ENCODE results near the gene TCF7L2. TPM values are rescaled to one million over a fixed set of nuclear protein-coding genes. Genes with fewer than 3 reads are reported as not detected.
A peak's percentile ranks its signal among the peaks of the same experiment; 100 is the strongest.

The TCF7L2 gene
- total RNA-seq, 6 experiments from 2014 or later = 14.6 to 18.1 (median 16.2) TPM

- Mint-ChIP-seq H3K27ac (peak overlapping the region; percentile 75), H3K4me3 (peak overlapping the region; percentile 66), H3K9me3 (no peaks in the 10 kb centered on the region), H3K36me3 (ENCODE audit: low read depth) (peaks cover 45% of the 10 kb centered on the region), H3K27me3 (ENCODE audit: insufficient read depth) (peaks cover 2% of the 10 kb centered on the region), H3K4me1 (ENCODE audit: low read depth) (peaks cover 35% of the 10 kb centered on the region)
- TF ChIP-seq, protein P1, sequence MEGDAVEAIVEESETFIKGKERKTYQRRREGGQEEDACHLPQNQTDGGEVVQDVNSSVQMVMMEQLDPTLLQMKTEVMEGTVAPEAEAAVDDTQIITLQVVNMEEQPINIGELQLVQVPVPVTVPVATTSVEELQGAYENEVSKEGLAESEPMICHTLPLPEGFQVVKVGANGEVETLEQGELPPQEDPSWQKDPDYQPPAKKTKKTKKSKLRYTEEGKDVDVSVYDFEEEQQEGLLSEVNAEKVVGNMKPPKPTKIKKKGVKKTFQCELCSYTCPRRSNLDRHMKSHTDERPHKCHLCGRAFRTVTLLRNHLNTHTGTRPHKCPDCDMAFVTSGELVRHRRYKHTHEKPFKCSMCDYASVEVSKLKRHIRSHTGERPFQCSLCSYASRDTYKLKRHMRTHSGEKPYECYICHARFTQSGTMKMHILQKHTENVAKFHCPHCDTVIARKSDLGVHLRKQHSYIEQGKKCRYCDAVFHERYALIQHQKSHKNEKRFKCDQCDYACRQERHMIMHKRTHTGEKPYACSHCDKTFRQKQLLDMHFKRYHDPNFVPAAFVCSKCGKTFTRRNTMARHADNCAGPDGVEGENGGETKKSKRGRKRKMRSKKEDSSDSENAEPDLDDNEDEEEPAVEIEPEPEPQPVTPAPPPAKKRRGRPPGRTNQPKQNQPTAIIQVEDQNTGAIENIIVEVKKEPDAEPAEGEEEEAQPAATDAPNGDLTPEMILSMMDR (IDR thresholded peaks at IDR 0.05) = no peak
- DNase-seq = peak; percentile 24
Measured at GRCh38 chr10:113093188-113094113, 143.4 kb downstream of the TCF7L2 start.

- Mint-ChIP-seq H3K4me3 (peak overlapping the region; percentile 66), H3K27me3 (ENCODE audit: insufficient read depth) (peaks cover 2% of the 10 kb centered on the region), H3K4me1 (ENCODE audit: low read depth) (peaks cover 35% of the 10 kb centered on the region), H3K9me3 (no peaks in the 10 kb centered on the region), H3K36me3 (ENCODE audit: low read depth) (peaks cover 45% of the 10 kb centered on the region), H3K27ac (peak overlapping the region; percentile 75)
- DNase-seq = peak; percentile 38
- TF ChIP-seq, protein P1 (IDR thresholded peaks at IDR 0.05) = no peak
Measured at GRCh38 chr10:113094114-113094486, 144.1 kb downstream of the TCF7L2 start.

GRCh38 chr10:113095419-113096127, 145.5 kb downstream of the TCF7L2 start:
- Mint-ChIP-seq H3K27ac (no peak overlapping the region), H3K36me3 (ENCODE audit: low read depth) (peaks cover 49% of the 10 kb centered on the region), H3K4me1 (ENCODE audit: low read depth) (peaks cover 35% of the 10 kb centered on the region)

GRCh38 chr10:113096128-113096996, 146.3 kb downstream of the TCF7L2 start:
- Mint-ChIP-seq H3K27me3 (ENCODE audit: insufficient read depth) (peaks cover 4% of the 10 kb centered on the region), H3K9me3 (no peaks in the 10 kb centered on the region), H3K27ac (no peak overlapping the region), H3K4me3 (no peak overlapping the region), H3K4me1 (ENCODE audit: low read depth) (peaks cover 35% of the 10 kb centered on the region), H3K36me3 (ENCODE audit: low read depth) (peaks cover 49% of the 10 kb centered on the region)
- TF ChIP-seq, protein P1 (IDR thresholded peaks at IDR 0.05) = no peak
- DNase-seq = no peak

More at GRCh38 chr10:113095419-113096127, 145.5 kb downstream of the TCF7L2 start:
- no peak overlapping the region for H3K4me3 Mint-ChIP-seq
- H3K27me3 Mint-ChIP-seq (ENCODE audit: insufficient read depth) = peaks cover 4% of the 10 kb centered on the region
- H3K9me3 Mint-ChIP-seq = no peaks in the 10 kb centered on the region
- TF ChIP-seq, protein P1 (IDR thresholded peaks at IDR 0.05) = no peak
- DNase-seq = no peak

GRCh38 chr10:113097036-113097435, 147.0 kb downstream of the TCF7L2 start:
- no peak for DNase-seq
- TF ChIP-seq, protein P1 (IDR thresholded peaks at IDR 0.05) = no peak
- H3K36me3 Mint-ChIP-seq (ENCODE audit: low read depth) = peaks cover 44% of the 10 kb centered on the region
- peaks cover 35% of the 10 kb centered on the region for H3K4me1 Mint-ChIP-seq (ENCODE audit: low read depth)
- H3K4me3 Mint-ChIP-seq = no peak overlapping the region
- peaks cover 4% of the 10 kb centered on the region for H3K27me3 Mint-ChIP-seq (ENCODE audit: insufficient read depth)
- no peak overlapping the region for H3K27ac Mint-ChIP-seq
- no peaks in the 10 kb centered on the region for H3K9me3 Mint-ChIP-seq

All from HFFc6 (cell line).